NCI-H526 (cell line): ENCODE results near the gene EXOC7.

Source experiments
- DNase-seq, 2 experiments: peaks; one replicate each; lab custom pipeline; 2025; lab: John Stamatoyannopoulos, UW

Gene EXOC7

DNA sequence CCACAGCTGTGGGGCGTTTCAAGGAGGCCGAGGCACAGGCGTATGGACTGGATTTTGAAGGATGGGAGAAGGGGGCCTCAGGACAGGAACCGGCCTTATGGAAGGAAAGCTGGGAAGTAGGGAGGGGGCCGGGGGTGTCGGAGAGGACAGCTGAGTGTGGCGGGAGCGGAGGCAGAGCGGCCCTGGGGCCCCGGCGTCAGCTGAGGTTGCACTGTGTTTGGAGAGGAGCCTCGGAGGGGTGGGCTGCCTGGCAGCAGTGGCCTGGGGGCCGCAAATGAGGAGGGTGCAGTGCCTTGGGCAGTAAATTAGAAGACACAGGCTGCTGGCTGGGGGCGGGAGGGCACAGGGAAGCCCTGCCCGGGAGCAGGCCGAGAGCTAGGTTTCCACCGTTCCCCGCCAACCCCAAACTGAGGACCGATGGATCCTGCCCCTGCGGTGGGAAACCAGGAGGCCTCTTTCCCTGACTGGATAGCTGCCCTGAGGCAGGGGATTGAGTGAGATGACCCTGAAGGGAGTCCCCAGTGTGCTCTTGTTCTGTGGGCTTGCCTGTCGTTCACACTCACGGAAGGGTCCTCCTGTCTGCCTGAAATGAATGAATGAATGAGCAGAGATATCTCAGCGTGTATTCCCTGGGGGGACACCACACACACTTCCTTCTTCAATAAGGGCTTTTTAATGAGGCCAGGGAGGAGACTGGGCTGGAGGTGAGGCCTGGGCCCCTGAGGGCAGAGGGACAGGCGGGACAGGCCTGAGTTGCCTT lies 19.0 kb upstream of the EXOC7 start:
- no peak for DNase-seq

DNA sequence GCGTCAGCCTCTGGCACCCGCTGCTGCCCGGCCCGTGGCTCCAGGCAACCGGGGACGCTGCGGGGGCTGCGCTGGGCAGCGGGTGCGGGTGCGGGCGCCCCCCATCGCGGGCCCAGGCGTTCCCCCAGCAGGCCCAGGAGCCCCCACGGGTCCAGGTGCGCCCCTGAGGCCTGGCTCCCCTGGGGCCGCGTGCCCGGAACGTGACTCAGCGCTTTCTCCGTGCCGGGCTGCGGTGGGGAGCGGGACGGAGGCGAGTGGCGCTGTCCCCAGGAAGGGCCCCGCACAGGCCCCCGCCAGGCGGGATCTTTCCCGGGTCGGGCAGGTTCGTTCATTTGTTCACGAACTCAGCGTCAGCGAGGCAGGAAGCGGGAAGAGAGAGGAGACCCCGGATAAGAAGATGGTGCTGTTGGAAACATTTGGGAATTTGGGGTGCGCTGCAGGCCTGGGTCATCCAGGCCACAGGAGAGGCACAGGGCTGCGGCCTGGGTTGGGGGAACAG lies 18.4 kb upstream of the EXOC7 start:
- no peak for DNase-seq

- no peak for DNase-seq
Observed at GRCh38 chr17:76120658-76121008, 17.0 kb upstream of the EXOC7 start.

DNA sequence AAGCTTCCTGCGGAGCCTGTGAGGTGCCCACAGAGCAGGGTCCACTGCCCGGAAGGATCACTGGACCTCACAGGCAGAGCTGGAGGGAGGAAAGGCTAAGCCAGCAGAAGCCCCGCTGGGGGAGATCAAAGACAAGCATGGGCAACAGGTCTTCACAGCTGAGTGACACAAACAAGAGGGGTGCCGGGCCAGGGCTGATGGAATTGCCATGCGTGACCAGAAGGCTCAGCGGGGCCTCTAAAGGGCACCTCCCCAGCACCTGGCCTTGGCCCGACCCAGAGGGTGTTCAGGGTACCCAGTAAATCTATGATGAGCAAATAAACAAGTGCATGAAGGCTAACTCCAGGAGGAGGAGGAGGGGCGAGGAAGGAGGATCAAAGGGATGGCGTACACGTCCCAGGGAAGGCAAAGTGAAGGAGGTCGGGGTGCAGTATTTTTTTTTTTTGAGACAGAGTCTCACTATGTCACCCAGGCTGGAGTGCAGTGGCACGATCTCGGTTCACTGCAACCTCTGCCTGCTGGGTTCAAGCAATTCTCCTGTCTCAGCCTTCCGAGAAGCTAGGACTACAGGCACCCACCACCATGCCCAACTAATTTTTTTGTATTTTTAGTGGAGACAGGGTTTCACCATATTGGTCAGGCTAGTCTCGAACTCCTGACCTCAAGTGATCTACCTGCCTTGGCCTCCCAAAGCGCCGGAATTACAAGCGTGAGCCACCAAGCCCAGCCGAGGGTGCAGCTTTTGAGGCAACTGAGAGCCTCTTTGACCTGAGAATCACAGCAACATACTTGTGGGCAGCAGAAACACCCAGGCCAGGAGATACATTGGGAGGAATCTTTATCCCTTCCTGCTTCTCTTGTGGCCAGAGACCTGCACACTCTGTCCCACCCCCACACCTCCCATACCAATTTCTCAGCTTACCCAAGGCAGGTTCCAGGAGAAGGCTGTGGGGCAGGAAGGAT lies 16.1 kb upstream of the EXOC7 start:
- DNase-seq: no peak

- no peak for DNase-seq
Observed at GRCh38 chr17:76115138-76115754, 11.7 kb upstream of the EXOC7 start.

GRCh38 chr17:76111956-76112355 lies 8.4 kb upstream of the EXOC7 start:
- DNase-seq: no peak

GRCh38 chr17:76107509-76107908 lies 3.9 kb upstream of the EXOC7 start:
- peak; percentile 9 to 39 for DNase-seq

GRCh38 chr17:76106703-76107102 lies 3.1 kb upstream of the EXOC7 start:
- DNase-seq: no peak

- DNase-seq: no peak
Observed at GRCh38 chr17:76104896-76105231, 1.3 kb upstream of the EXOC7 start.

- no peak for DNase-seq
Observed at GRCh38 chr17:76104140-76104895, 731 bp upstream of the EXOC7 start.

GRCh38 chr17:76102944-76103273 lies 678 bp downstream of the EXOC7 start:
- DNase-seq: no peak

- DNase-seq: no peak
Observed at GRCh38 chr17:76097716-76098295, 5.8 kb downstream of the EXOC7 start.

- DNase-seq: no peak
Observed at GRCh38 chr17:76095943-76096342, 7.6 kb downstream of the EXOC7 start.

DNA sequence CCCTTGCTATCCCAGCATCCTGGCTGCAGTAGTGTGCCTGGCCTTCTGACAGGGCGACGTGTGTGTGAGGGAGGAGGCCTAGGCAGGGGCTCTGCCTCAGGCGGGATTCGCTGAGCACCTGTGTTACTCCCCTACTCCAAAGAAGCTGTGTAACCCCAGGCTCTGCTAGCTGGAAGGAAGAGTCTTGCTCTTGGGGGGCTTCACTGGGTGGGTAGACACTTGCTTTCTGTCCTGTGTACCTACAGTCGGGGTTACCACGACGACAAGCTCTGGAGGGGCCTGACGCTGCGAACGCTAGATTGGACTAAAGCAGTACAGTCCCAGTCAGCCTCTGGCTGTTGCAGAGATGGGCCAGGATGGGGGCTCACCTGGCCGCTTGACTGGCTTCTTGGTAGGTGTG lies 9.5 kb downstream of the EXOC7 start:
- DNase-seq: no peak

GRCh38 chr17:76092526-76093413 lies 10.8 kb downstream of the EXOC7 start:
- DNase-seq: no peak

- no peak for DNase-seq
Observed at GRCh38 chr17:76091526-76092286, 11.9 kb downstream of the EXOC7 start.

DNA sequence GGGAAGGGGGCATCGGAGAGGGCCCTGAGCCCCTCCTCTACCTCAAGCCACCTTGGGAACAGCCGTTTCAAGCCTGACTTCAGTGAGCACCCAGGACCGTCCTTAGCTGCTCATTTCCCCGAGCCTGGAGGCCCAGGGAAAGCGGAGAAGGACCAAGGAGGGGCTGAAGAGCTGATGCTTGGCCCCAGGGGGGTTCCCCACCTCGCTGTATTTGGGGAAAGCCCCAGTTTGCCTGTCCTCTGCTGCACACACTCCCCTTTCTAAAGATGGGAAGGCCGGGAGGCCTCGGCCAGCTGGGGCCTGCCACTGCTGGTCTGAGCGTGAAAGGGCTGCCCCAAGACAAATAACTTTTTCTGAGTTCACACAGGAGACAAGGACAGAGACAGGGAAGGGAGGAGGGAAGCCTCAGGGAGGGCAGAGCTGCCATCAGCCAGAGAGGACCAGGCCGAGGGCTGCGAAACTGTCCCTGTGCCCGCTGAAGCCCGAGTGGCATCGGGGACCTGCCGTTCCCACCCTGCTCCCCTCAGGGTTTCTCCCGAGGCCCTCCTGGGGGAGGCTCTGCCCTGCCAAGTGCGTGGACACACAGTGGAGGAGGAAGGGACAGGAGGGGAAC lies 13.0 kb downstream of the EXOC7 start:
- no peak for DNase-seq

GRCh38 chr17:76089680-76090516 lies 13.7 kb downstream of the EXOC7 start:
- no peak for DNase-seq
